Measurements from ENCODE around the gene CD247.

- TF ChIP-seq SUZ12 (IDR thresholded peaks at IDR 0.05; ENCODE audit: extremely low read depth, insufficient read depth, insufficient read length) (no peak), ZNF274 (IDR thresholded peaks at IDR 0.05; ENCODE audit: low read depth, low read length) (no peak)
Observed at GRCh38 chr1:167566766-167567165, 48.4 kb upstream of the CD247 start.
